ENCODE measurements around the gene IGF1R.

IGF1R gene

DNA sequence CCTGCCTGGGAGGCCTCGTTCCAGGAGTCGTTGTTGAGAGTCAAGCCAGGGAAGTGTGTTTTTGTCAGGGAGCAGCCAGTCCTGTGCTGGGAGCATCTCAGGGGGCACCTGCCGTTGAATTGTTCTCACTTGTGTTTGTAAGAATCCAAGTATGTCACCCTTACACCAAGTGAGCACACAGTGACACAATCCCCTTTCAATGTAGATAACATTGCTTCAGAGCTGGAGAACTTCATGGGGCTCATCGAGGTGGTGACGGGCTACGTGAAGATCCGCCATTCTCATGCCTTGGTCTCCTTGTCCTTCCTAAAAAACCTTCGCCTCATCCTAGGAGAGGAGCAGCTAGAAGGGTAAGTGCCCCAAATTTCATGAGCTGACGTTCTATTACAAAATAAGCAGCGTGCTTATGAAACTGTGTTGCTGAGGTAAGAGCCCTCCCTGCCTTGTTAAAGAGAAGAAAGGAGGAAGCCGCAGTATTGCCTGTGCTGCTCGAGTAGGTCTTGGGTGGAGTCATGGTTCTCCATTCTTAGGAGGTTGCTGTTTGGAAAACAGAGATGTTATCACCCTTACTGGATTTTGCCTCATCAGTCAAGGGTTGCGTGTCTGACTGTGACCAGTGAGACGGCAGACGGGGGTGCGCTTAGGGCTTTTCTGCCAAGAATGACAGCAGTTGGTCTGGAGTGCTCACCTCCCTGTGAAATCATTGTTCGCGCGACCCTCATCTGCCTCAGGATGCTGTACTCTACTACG is 251.1 kb downstream of the IGF1R start:
- no peaks in the 10 kb centered on the region for H3K9me3 Mint-ChIP-seq
- H3K27ac Mint-ChIP-seq = peak overlapping the region; percentile 34
- H3K4me3 Mint-ChIP-seq = no peak overlapping the region
- H3K36me3 Mint-ChIP-seq (ENCODE audit: low read depth) = peaks cover 62% of the 10 kb centered on the region
- intact Hi-C loops (cut with micrococcal nuclease) = no loop called here
- no peaks in the 10 kb centered on the region for H3K27me3 Mint-ChIP-seq
- peaks cover 33% of the 10 kb centered on the region for H3K4me1 Mint-ChIP-seq (ENCODE audit: low read depth)

GRCh38 chr15:98900356-98900755 is 252.0 kb downstream of the IGF1R start:
- peaks cover 56% of the 10 kb centered on the region for H3K36me3 Mint-ChIP-seq (ENCODE audit: low read depth)
- intact Hi-C loops (cut with micrococcal nuclease) = no loop called here
- no peaks in the 10 kb centered on the region for H3K9me3 Mint-ChIP-seq
- no peaks in the 10 kb centered on the region for H3K27me3 Mint-ChIP-seq
- no peak overlapping the region for H3K4me3 Mint-ChIP-seq
- H3K27ac Mint-ChIP-seq = peak overlapping the region; percentile 41
- peaks cover 40% of the 10 kb centered on the region for H3K4me1 Mint-ChIP-seq (ENCODE audit: low read depth)

DNA sequence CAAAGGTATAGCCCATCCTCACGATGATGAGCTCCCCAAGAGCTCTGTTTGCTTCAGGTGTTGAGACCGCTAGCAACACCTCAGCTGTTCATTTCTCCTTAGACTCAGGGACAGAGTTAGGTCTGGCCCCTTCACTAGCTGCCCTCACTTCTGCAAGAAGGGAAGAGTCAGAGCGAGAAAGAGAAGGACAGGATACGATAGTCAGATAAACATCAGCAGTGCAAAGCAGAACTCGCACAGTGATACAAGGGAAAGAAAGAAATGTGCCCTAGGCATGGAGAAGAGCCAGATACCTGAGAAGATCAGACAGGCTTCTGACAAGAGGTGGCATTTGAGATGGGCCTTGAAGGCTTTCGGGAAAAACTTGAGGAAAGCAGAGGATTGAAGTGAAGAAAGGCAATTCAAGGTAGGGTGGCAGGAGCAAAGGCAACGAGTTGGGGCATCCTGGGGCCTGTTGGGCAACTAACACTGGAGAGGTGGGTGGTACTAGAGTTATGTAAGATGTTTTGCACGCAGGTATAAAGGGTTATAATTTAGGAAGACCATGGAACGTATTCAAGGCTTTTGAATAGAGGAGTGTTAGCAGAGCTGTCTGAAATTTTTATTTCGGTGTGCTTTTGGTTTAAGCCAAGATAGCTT is 253.2 kb downstream of the IGF1R start:
- H3K9me3 Mint-ChIP-seq = no peaks in the 10 kb centered on the region
- H3K4me1 Mint-ChIP-seq (ENCODE audit: low read depth) = peaks cover 40% of the 10 kb centered on the region
- intact Hi-C loops (cut with micrococcal nuclease) = no loop called here
- H3K27me3 Mint-ChIP-seq = no peaks in the 10 kb centered on the region
- no peak overlapping the region for H3K27ac Mint-ChIP-seq
- H3K36me3 Mint-ChIP-seq (ENCODE audit: low read depth) = peaks cover 55% of the 10 kb centered on the region
- no peak overlapping the region for H3K4me3 Mint-ChIP-seq

DNA sequence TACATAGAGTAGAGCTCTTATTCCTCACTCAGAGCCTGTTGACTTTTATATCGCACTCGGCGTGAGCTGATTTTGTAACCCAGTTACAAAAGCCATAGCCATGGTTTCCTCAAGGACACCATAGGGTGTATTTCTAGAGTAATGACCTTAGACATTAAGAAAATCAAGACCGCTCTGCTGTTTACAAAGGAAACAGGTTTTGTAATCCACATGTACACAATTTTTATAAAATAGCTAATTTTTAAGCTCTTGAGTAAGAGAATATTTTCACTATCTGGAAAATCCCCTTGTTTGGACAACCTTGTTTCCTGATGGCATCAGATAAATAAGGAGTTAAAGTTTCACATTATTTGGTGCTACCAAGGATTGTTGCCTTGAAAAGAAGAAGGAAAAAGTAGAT is 254.6 kb downstream of the IGF1R start:
- H3K36me3 Mint-ChIP-seq (ENCODE audit: low read depth) = peaks cover 49% of the 10 kb centered on the region
- H3K27ac Mint-ChIP-seq = no peak overlapping the region
- intact Hi-C loops (cut with micrococcal nuclease) = no loop called here

GRCh38 chr15:98903377-98904018 is 255.2 kb downstream of the IGF1R start:
- Mint-ChIP-seq H3K27me3 (no peaks in the 10 kb centered on the region), H3K36me3 (ENCODE audit: low read depth) (peaks cover 50% of the 10 kb centered on the region), H3K9me3 (no peaks in the 10 kb centered on the region), H3K27ac (no peak overlapping the region), H3K4me1 (ENCODE audit: low read depth) (peaks cover 40% of the 10 kb centered on the region), H3K4me3 (no peak overlapping the region)
- intact Hi-C loops (cut with micrococcal nuclease) = no loop called here

More for the DNA sequence above, 254.6 kb downstream of the IGF1R start:
- Mint-ChIP-seq H3K4me1 (ENCODE audit: low read depth) (peaks cover 40% of the 10 kb centered on the region), H3K27me3 (no peaks in the 10 kb centered on the region), H3K4me3 (no peak overlapping the region), H3K9me3 (no peaks in the 10 kb centered on the region)

GRCh38 chr15:98904544-98904943 is 256.2 kb downstream of the IGF1R start:
- Mint-ChIP-seq H3K36me3 (ENCODE audit: low read depth) (peaks cover 58% of the 10 kb centered on the region), H3K27ac (no peak overlapping the region), H3K4me1 (ENCODE audit: low read depth) (peaks cover 34% of the 10 kb centered on the region), H3K27me3 (no peaks in the 10 kb centered on the region), H3K4me3 (no peak overlapping the region), H3K9me3 (no peaks in the 10 kb centered on the region)
- intact Hi-C loops (cut with micrococcal nuclease) = no loop called here

DNA sequence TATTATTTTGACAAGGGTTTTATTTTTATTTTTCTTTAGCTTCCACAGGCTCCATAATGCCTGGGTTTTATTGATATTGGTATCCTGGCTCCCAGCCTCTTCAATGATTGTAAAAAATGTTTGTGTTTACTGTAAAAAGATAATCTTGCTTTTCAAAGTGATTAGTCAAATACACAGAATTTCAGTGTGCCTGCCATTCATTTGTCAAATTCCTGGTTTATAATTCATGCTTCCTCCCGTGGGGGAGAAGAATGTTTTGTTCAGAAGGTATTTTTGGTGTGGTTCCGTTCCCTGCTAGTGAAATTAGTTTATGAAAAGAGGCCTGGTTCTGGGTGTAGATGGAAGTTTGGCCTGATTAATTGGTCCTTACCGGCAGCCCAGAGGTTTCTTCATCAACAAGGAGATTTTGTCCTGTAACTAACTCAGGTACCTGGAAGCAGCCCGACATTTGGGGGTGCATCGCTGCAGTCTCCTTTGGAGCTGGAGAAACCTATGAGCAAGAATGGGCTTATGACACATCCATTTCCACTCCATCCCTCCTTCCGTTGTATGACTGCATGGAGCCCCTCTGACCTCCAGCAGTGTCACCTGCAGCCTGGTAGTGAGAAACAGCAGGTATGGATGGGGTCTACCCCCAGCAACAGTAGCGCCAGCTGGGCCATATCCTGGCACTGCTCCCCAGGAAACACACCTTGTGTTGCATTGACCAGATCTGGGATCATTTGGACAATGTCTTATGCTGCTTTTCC is 257.8 kb downstream of the IGF1R start:
- Mint-ChIP-seq H3K27me3 (no peaks in the 10 kb centered on the region), H3K4me3 (no peak overlapping the region), H3K36me3 (ENCODE audit: low read depth) (peaks cover 60% of the 10 kb centered on the region), H3K9me3 (no peaks in the 10 kb centered on the region), H3K27ac (peak overlapping the region; percentile 41), H3K4me1 (ENCODE audit: low read depth) (peaks cover 22% of the 10 kb centered on the region)
- intact Hi-C loops (cut with micrococcal nuclease) = no loop called here

DNA sequence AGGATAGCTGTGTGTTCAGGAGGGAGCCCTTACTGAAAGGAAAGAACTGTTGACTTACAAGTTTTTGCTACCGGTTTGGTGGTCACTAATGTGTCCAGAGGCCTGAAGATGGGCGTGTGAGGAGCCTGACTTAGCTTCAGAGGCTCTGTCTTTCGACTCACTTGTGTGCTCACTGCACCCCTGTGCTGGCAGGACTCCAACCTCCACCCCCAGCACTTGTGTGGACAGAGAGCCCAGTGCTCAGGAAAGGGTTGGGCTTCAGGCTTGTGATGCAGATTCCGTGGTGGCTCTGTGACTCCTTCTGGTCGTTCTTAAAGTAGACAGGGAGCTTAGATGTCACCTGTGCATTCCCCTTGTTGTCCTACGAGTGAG is 258.4 kb downstream of the IGF1R start:
- intact Hi-C loops (cut with micrococcal nuclease) = no loop called here
- Mint-ChIP-seq H3K4me3 (no peak overlapping the region), H3K27me3 (no peaks in the 10 kb centered on the region), H3K36me3 (ENCODE audit: low read depth) (peaks cover 61% of the 10 kb centered on the region), H3K27ac (peak overlapping the region; percentile 41), H3K9me3 (no peaks in the 10 kb centered on the region), H3K4me1 (ENCODE audit: low read depth) (peaks cover 16% of the 10 kb centered on the region)

- Mint-ChIP-seq H3K4me1 (ENCODE audit: low read depth) (peaks cover 15% of the 10 kb centered on the region), H3K4me3 (no peak overlapping the region), H3K27ac (no peak overlapping the region), H3K27me3 (no peaks in the 10 kb centered on the region), H3K36me3 (ENCODE audit: low read depth) (peaks cover 69% of the 10 kb centered on the region), H3K9me3 (no peaks in the 10 kb centered on the region)
- intact Hi-C loops (cut with micrococcal nuclease) = no loop called here
Measured at GRCh38 chr15:98907927-98908471, 259.7 kb downstream of the IGF1R start.

DNA sequence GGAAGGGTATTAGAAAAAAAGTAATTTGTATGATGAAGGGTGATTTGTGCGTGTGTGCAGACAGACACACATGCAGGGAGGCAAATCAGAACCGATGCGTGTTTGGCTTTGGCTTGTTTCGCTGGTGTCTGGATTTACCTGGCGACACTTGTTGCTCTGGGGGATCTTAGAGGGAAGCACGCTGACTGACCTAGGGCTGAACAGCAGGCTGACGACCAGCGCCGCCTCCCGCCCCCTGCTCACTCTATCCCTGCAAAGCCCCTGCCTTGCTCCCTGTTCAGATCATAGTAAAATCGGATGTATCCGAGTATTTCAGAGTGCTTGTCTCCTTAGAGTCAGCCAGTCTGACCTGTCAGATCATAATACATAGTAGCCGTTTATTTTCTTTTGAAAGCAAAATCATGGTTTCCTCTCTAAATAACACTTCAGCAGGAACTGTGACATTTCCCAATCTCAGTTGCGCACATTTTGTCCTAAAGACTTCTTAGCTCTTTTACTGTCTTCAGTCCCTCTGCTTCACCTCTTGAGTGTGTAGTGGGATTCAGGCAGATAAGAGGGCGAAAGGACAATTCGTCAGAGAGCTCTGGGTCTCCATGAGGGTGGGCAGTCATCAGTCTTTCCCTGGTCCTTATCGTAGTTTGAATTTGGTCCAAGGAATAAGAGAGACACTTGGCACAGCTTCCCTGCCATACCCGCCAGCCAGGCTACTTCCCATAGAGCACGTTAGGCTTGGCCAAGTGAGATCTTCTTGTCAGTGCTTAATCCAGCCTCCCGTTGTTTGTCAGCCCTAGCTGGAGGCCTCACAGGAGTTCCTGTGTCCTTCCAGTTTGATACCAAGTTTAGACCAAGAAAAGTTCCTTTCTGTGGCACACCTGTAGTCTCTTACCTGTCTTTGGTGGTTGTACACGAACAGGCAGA is 261.9 kb downstream of the IGF1R start:
- no peaks in the 10 kb centered on the region for H3K27me3 Mint-ChIP-seq
- intact Hi-C loops (cut with micrococcal nuclease) = no loop called here
- H3K4me3 Mint-ChIP-seq = no peak overlapping the region
- no peak overlapping the region for H3K27ac Mint-ChIP-seq
- H3K4me1 Mint-ChIP-seq (ENCODE audit: low read depth) = peaks cover 9% of the 10 kb centered on the region
- H3K36me3 Mint-ChIP-seq (ENCODE audit: low read depth) = peaks cover 77% of the 10 kb centered on the region
- no peaks in the 10 kb centered on the region for H3K9me3 Mint-ChIP-seq

DNA sequence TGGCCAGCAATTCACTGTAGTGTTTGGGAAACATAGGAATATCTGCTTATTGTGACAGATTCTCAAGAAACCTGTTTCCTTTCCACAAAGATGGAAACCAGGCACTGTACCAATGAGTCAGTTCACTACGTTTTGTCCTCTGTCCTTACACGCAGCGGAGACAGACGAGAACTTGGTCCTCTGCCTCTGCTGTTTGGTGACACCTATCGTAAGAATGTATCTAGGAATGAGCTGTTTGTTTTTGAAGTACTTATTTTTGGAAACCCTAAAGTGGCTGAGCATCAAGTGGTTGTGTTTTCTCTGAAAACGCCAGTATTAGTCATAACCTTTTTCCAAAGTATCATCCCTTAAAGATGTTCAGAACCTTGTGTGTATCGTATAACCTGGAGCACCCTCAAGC is 266.3 kb downstream of the IGF1R start:
- H3K9me3 Mint-ChIP-seq = no peaks in the 10 kb centered on the region
- H3K27me3 Mint-ChIP-seq = no peaks in the 10 kb centered on the region
- H3K27ac Mint-ChIP-seq = no peak overlapping the region
- peaks cover 94% of the 10 kb centered on the region for H3K36me3 Mint-ChIP-seq (ENCODE audit: low read depth)
- intact Hi-C loops (cut with micrococcal nuclease) = no loop called here
- no peak overlapping the region for H3K4me3 Mint-ChIP-seq
- peaks cover 12% of the 10 kb centered on the region for H3K4me1 Mint-ChIP-seq (ENCODE audit: low read depth)

DNA sequence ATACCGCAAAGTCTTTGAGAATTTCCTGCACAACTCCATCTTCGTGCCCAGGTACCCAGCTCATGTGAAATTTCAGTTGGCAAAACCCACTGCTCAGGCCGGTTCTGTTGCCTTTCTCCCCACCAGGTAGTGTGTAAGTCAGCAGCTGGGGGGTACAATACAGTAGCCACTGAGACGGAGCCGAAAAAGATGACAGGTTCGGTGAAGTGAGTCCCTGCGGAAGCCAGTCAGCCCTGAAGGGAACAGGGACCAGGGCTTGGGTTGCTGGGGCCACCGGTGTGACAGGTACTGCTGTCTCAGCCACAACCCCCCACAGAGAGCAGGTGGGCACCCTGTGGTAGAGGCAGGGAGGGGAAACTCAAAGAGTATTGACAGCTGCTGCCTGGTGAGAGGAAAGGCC is 268.5 kb downstream of the IGF1R start:
- H3K27ac Mint-ChIP-seq = no peak overlapping the region
- peaks cover 93% of the 10 kb centered on the region for H3K36me3 Mint-ChIP-seq (ENCODE audit: low read depth)
- H3K9me3 Mint-ChIP-seq = no peaks in the 10 kb centered on the region
- no peak overlapping the region for H3K4me3 Mint-ChIP-seq
- peaks cover 12% of the 10 kb centered on the region for H3K4me1 Mint-ChIP-seq (ENCODE audit: low read depth)
- H3K27me3 Mint-ChIP-seq = no peaks in the 10 kb centered on the region
- intact Hi-C loops (cut with micrococcal nuclease) = no loop called here

- Mint-ChIP-seq H3K4me3 (no peak overlapping the region), H3K36me3 (ENCODE audit: low read depth) (peaks cover 93% of the 10 kb centered on the region), H3K4me1 (ENCODE audit: low read depth) (peaks cover 12% of the 10 kb centered on the region), H3K9me3 (no peaks in the 10 kb centered on the region), H3K27me3 (no peaks in the 10 kb centered on the region), H3K27ac (no peak overlapping the region)
- intact Hi-C loops (cut with micrococcal nuclease) = no loop called here
Measured at GRCh38 chr15:98917417-98917816, 269.1 kb downstream of the IGF1R start.
